ENCODE results near the gene SRMS.

Gene SRMS

GRCh38 chr20:63502671-63503172 is 44.8 kb downstream of the SRMS start:
- Histone ChIP-seq H3K9me3 (replicated peaks; ENCODE audit: insufficient read depth, low read length) (no peaks in the 10 kb centered on the region), H3K9me2 (replicated peaks; ENCODE audit: insufficient read depth, low read length) (no peaks in the 10 kb centered on the region), H3K9ac (ENCODE audit: low read length) (no peak overlapping the region), H3K36me3 (replicated peaks; ENCODE audit: insufficient read depth, low read length) (no peaks in the 10 kb centered on the region), H2AFZ (ENCODE audit: low read length) (no peak overlapping the region), H3K27ac (ENCODE audit: low read length) (no peak overlapping the region), H3K4me1 (ENCODE audit: low read length) (peaks cover 8% of the 10 kb centered on the region), H3F3A (ENCODE audit: insufficient read depth, low read length) (no peaks in the 10 kb centered on the region), H3K27me3 (replicated peaks; ENCODE audit: insufficient read depth, low read length) (peaks cover 64% of the 10 kb centered on the region), H3K4me3 (ENCODE audit: low read length) (no peak overlapping the region), H4K20me1 (ENCODE audit: insufficient read depth, low read length) (no peaks in the 10 kb centered on the region), H3K79me2 (ENCODE audit: low read length) (no peaks in the 10 kb centered on the region), H3K4me2 (ENCODE audit: low read depth, low read length) (no peak overlapping the region)
- no peak for TF ChIP-seq CTCF (IDR thresholded peaks at IDR 0.05; ENCODE audit: low read length)
- TF ChIP-seq EZH2 (optimal IDR thresholded peaks at IDR 0.05; ENCODE audit: low read depth, low read length), result no peak
- no peak for TF ChIP-seq EZH2phosphoT487 (IDR thresholded peaks at IDR 0.05; ENCODE audit: low read length)
- DNase-seq, result no peak

GRCh38 chr20:63501818-63502670 is 45.5 kb downstream of the SRMS start:
- H3K9me3 ChIP-seq (replicated peaks; ENCODE audit: insufficient read depth, low read length), result no peaks in the 10 kb centered on the region
- H3K27me3 ChIP-seq (replicated peaks; ENCODE audit: insufficient read depth, low read length), result peaks cover 64% of the 10 kb centered on the region
- H3K4me3 ChIP-seq (ENCODE audit: low read length), result no peak overlapping the region
- H3K27ac ChIP-seq (ENCODE audit: low read length), result no peak overlapping the region
- H3K36me3 ChIP-seq (replicated peaks; ENCODE audit: insufficient read depth, low read length), result no peaks in the 10 kb centered on the region
- no peaks in the 10 kb centered on the region for H3K79me2 ChIP-seq (ENCODE audit: low read length)
- no peaks in the 10 kb centered on the region for H3F3A ChIP-seq (ENCODE audit: insufficient read depth, low read length)
- peaks cover 8% of the 10 kb centered on the region for H3K4me1 ChIP-seq (ENCODE audit: low read length)
- no peaks in the 10 kb centered on the region for H3K9me2 ChIP-seq (replicated peaks; ENCODE audit: insufficient read depth, low read length)
- H4K20me1 ChIP-seq (ENCODE audit: insufficient read depth, low read length), result no peaks in the 10 kb centered on the region
- H2AFZ ChIP-seq (ENCODE audit: low read length), result no peak overlapping the region
- TF ChIP-seq CTCF (IDR thresholded peaks at IDR 0.05; ENCODE audit: low read length) (no peak), EZH2phosphoT487 (IDR thresholded peaks at IDR 0.05; ENCODE audit: low read length) (no peak), EZH2 (optimal IDR thresholded peaks at IDR 0.05; ENCODE audit: low read depth, low read length) (no peak)
- H3K9ac ChIP-seq (ENCODE audit: low read length), result no peak overlapping the region
- peak overlapping the region; percentile 63; the same call in 1 of the 2 replicates for H3K4me2 ChIP-seq (ENCODE audit: low read depth, low read length)
- peak; percentile 57 for DNase-seq

- Histone ChIP-seq H3K9me3 (replicated peaks; ENCODE audit: insufficient read depth, low read length) (no peaks in the 10 kb centered on the region), H3K27ac (ENCODE audit: low read length) (no peak overlapping the region), H2AFZ (ENCODE audit: low read length) (no peak overlapping the region), H3K4me3 (ENCODE audit: low read length) (no peak overlapping the region), H3K36me3 (replicated peaks; ENCODE audit: insufficient read depth, low read length) (no peaks in the 10 kb centered on the region), H3K4me1 (ENCODE audit: low read length) (peaks cover 8% of the 10 kb centered on the region), H3F3A (ENCODE audit: insufficient read depth, low read length) (no peaks in the 10 kb centered on the region), H3K9me2 (replicated peaks; ENCODE audit: insufficient read depth, low read length) (no peaks in the 10 kb centered on the region), H3K4me2 (ENCODE audit: low read depth, low read length) (peak overlapping the region; percentile 63; the same call in 1 of the 2 replicates), H3K79me2 (ENCODE audit: low read length) (no peaks in the 10 kb centered on the region), H4K20me1 (ENCODE audit: insufficient read depth, low read length) (no peaks in the 10 kb centered on the region), H3K27me3 (replicated peaks; ENCODE audit: insufficient read depth, low read length) (peaks cover 62% of the 10 kb centered on the region), H3K9ac (ENCODE audit: low read length) (no peak overlapping the region)
- TF ChIP-seq EZH2phosphoT487 (IDR thresholded peaks at IDR 0.05; ENCODE audit: low read length) (no peak), EZH2 (optimal IDR thresholded peaks at IDR 0.05; ENCODE audit: low read depth, low read length) (no peak), CTCF (IDR thresholded peaks at IDR 0.05; ENCODE audit: low read length) (no peak)
- DNase-seq, result no peak
These were observed 46.4 kb downstream of the SRMS start for GRCh38 chr20:63500902-63501817.

Data from MM.1S (cell line).